Dermis lymphatic vessel endothelial cell (primary cell): ENCODE data around the gene ZNF320. TPM values are rescaled to one million over a fixed set of nuclear protein-coding genes. Genes with fewer than 3 reads are reported as not detected.

Source experiments
- total RNA-seq: library from RNA; depleted of rRNA; stranded (reverse); fragments of >200 nt; gene quantifications from 2 replicates; pipeline ENCODE4 v1.2.1, GENCODE V29; 2014

Gene ZNF320
- 4.8 and 9.5 TPM in 2 replicates for total RNA-seq

GRCh38 chr19:52897138-52897935, at the start of gene ZNF320:
Gene ZNF320 (minus strand): TSS chr19:52897635. CDS start chr19:52890255, 7,380 bp downstream.

GRCh38 chr19:52922841-52923777, 25.7 kb upstream of the ZNF320 start, which contains the start of gene ZNF888:
Gene ZNF888 (minus strand): TSS chr19:52923428. CDS start chr19:52917873, 5,555 bp downstream.

GRCh38 chr19:52857378-52858191, 39.9 kb downstream of the ZNF320 start, which contains the start of gene ZNF468:
Gene ZNF468 (minus strand): TSS chr19:52857619. CDS start chr19:52854272, 3,347 bp downstream.

Other genes with a start within 250 kb of the ZNF320 start
- gene ZNF611, start 162.6 kb downstream of the ZNF320 start, total RNA-seq: 5.4 and 8.4 TPM in 2 replicates
- gene ZNF600, start 110.8 kb downstream of the ZNF320 start, total RNA-seq: 2.1 and 4.0 TPM in 2 replicates
- gene ZNF28, start 76.0 kb downstream of the ZNF320 start, total RNA-seq: 17.1 and 18.0 TPM in 2 replicates
- gene ZNF468, start 40.0 kb downstream of the ZNF320 start, total RNA-seq: 16.1 and 24.7 TPM in 2 replicates
- gene ZNF888, start 25.8 kb upstream of the ZNF320 start, total RNA-seq: 4.4 and 5.7 TPM in 2 replicates
- 5.0 and 8.9 TPM in 2 replicates for gene ZNF816, start 65.2 kb upstream of the ZNF320 start, total RNA-seq
- gene ERVV-1, start 116.3 kb upstream of the ZNF320 start, total RNA-seq: not detected in 2 replicates
- gene ERVV-2, start 147.1 kb upstream of the ZNF320 start, total RNA-seq: not detected in 2 replicates
- gene ZNF160, start 205.8 kb upstream of the ZNF320 start, total RNA-seq: 16.9 and 18.7 TPM in 2 replicates
- gene ZNF415, start 235.3 kb upstream of the ZNF320 start, total RNA-seq: under 0.01 and 0.60 TPM in 2 replicates